Stimulated activated CD8-positive, alpha-beta memory T cell treated with anti-CD3 and anti-CD28 coated beads, Interleukin-4, amount 100 ng/mL, for 4 hours (primary cell): ENCODE measurements around the gene DIDO1.
A peak's percentile ranks its signal among the peaks of the same experiment; 100 is the strongest.

ENCODE experiments used
- DNase-seq, 2 donors: peaks; one replicate each; pipeline ENCODE4 v3.0.0-alpha.2; 2020; ENCODE audit warnings: low read depth in 2 of 2, low spot score in 1 of 2

Gene DIDO1

GRCh38 chr20:62926229-62927127 is at the start of gene DIDO1:
TSS of gene DIDO1 (minus strand) at chr20:62926505.
- DNase-seq = peak; percentile 70 to 78

GRCh38 chr20:62975251-62975760 is 49.0 kb upstream of the DIDO1 start:
- no peak for DNase-seq

- no peak for DNase-seq
Observed at GRCh38 chr20:62972845-62973745, 46.8 kb upstream of the DIDO1 start.

- peak; percentile 60 to 67 for DNase-seq
Observed at GRCh38 chr20:62971950-62972844, 45.9 kb upstream of the DIDO1 start.

GRCh38 chr20:62971211-62971949 is 45.1 kb upstream of the DIDO1 start:
- no peak for DNase-seq

GRCh38 chr20:62970307-62971210 is 44.3 kb upstream of the DIDO1 start:
- DNase-seq = no peak

GRCh38 chr20:62969939-62970306 is 43.6 kb upstream of the DIDO1 start:
- DNase-seq = no peak

GRCh38 chr20:62969179-62969760 is 43.0 kb upstream of the DIDO1 start:
- no peak for DNase-seq

- DNase-seq = no peak
Observed at GRCh38 chr20:62968378-62969178, 42.3 kb upstream of the DIDO1 start.

GRCh38 chr20:62967628-62968351 is 41.5 kb upstream of the DIDO1 start:
- DNase-seq = no peak

GRCh38 chr20:62967149-62967501 is 40.8 kb upstream of the DIDO1 start:
- DNase-seq = no peak

GRCh38 chr20:62966212-62967148 is 40.2 kb upstream of the DIDO1 start:
- no peak for DNase-seq

- no peak for DNase-seq
Observed at GRCh38 chr20:62965363-62965771, 39.1 kb upstream of the DIDO1 start.

- no peak for DNase-seq
Observed at GRCh38 chr20:62964700-62965099, 38.4 kb upstream of the DIDO1 start.

- no peak for DNase-seq
Observed at GRCh38 chr20:62963614-62964397, 37.5 kb upstream of the DIDO1 start.
